Heart right ventricle (tissue), 16 donors: ENCODE measurements around the gene ZBTB25. TPM values are rescaled to one million over a fixed set of nuclear protein-coding genes. Genes with fewer than 3 reads are reported as not detected.

Experiments used
- ATAC-seq, 8 donors: fragments of 200-7000 bp; cut with Tn5 transposase; one replicate each; pipeline ENCODE4 v1.9.1; 2020; ENCODE audit warnings: mild to moderate bottlenecking in 8 of 8, moderate library complexity in 8 of 8, moderate number of reproducible peaks in 1 of 8
- DNase-seq, 2 donors: peaks; one replicate each; pipeline ENCODE4 v3.0.0-alpha.2; 2020
- H3K27ac ChIP-seq, 10 donors: fragments of 200-600 bp; sonication (generic) in 2 of 10; one replicate each; pipeline versions ENCODE4 v1.5.0 to v1.8.0; 2020 to 2022; ENCODE audit warnings: mild to moderate bottlenecking in 3 of 10
- H3K27me3 ChIP-seq, 7 donors: fragments of 200-600 bp; one replicate each; pipeline ENCODE4 v1.8.0; 2021 to 2022; ENCODE audit warnings: mild to moderate bottlenecking in 2 of 7
- H3K36me3 ChIP-seq, 9 donors: fragments of 200-600 bp; sonication (generic) in 1 of 9; one replicate each; pipeline versions ENCODE4 v1.5.0 to v1.8.0; 2020 to 2022; ENCODE audit warnings: mild to moderate bottlenecking in 2 of 9
- H3K4me1 ChIP-seq, 9 donors: fragments of 200-600 bp; sonication (generic) in 1 of 9; one replicate each; pipeline versions ENCODE4 v1.5.0 to v1.8.0; 2020 to 2022; ENCODE audit warnings: mild to moderate bottlenecking in 4 of 9
- H3K4me3 ChIP-seq, 10 donors: fragments of 200-600 bp; sonication (generic) in 2 of 10; one replicate each; pipeline versions ENCODE4 v1.5.0 to v1.8.0; 2020 to 2022; ENCODE audit warnings: mild to moderate bottlenecking in 7 of 10, moderate library complexity in 2 of 10
- H3K9me3 ChIP-seq, 11 donors: fragments of 200-600 bp in 10 of 11; sonication (generic) in 2 of 11; one replicate each; pipeline versions ENCODE4 v1.5.0 to v1.8.0; 2013 to 2022; ENCODE audit warnings: mild to moderate bottlenecking in 2 of 11, control low read depth in 1 of 11, moderate library complexity in 1 of 11
- WGBS, 2 donors: extraction: QIAGEN DNeasy Blood & Tissue Kit; methylation state at CpG; one replicate each; pipeline ENCODE4 v1.1.7; 2013; ENCODE audit warnings: inconsistent platforms in 1 of 2; 5-methylcytosine and 5-hydroxymethylcytosine counted together
- intact Hi-C, 10 donors: fragments of 100-400 bp; cut with DNase I; formaldehyde crosslinking; loops; one replicate each; pipeline versions ENCODE4 v1.11.1 to v1.14.2; 2022
- polyA plus RNA-seq, 2 donors: library from polyadenylated mRNA; stranded (reverse); fragments of 200-250 nt; gene quantifications; one replicate each; pipeline ENCODE4 v1.2.3, GENCODE V29; 2013
- total RNA-seq, 10 donors: library from RNA; stranded (reverse); fragmentation: NEBNext Ultra II Directional in 3 of 10; extraction: Animal tissue kit (Norgen Biotek cat#: 25700) in 3 of 10; gene quantifications; one replicate each; pipeline versions ENCODE4 v1.2.1 to v1.2.4, GENCODE V29; 2021 to 2023
- TF ChIP-seq, protein P1 (sequence below), 9 donors: fragments of 200-600 bp; sonication (generic) in 2 of 9; IDR thresholded peaks; one replicate each; pipeline versions ENCODE4 v1.5.0 to v1.8.0; 2021 to 2022; ENCODE audit warnings: antibody characterized with exemption in 9 of 9, mild to moderate bottlenecking in 5 of 9, moderate library complexity in 1 of 9
- donor health status: Arrhythmogenic right ventricular cardiomyopathy.
- donor health status: ischemic (EF 13 %, LVEDD 7.1; RV severe dilation, severe dysfunction).
- donor health status: healthy with polysubstance abuse.
- donor health status: DM: no; HTN: yes; CAD: no.
- donor health status: DM: no; HTN: no; CAD: no.
- donor health status: ischemic (EF 25% LVEDD 6.9; RV normal size, moderate dysfunction).
- donor health status: ischemic (EF 25% LVEDD 5.7; RV mildly dilated, moderate dysfunction).
- donor health status: healthy.
- donor health status: DM: yes; HTN: yes; CAD: no.
- donor health status: Ischemic cardiomyopathy.
- donor health status: ischemic (EF 35%, LVEDD 5.7; RV mildly dilated, moderate dysfunction).
- donor health status: nonischemic (EF 11% LVEDD 7.7; RV severe dilation, severe dysfunction).
- donor health status: DM: yes; HTN: yes; CAD: no.
- donor health status: PGD.
- donor health status: ischemic (EF 29% LVEDD 5.4; RV normal size, mild dysfunction).
- donor health status: nonischemic (EF 23%, LVEDD 6.1; RV moderate dilation, normal function).

Gene ZBTB25
- total and polyA plus RNA-seq, 12 donors: 3.0 to 24.7 (median 20.3) TPM

DNA sequence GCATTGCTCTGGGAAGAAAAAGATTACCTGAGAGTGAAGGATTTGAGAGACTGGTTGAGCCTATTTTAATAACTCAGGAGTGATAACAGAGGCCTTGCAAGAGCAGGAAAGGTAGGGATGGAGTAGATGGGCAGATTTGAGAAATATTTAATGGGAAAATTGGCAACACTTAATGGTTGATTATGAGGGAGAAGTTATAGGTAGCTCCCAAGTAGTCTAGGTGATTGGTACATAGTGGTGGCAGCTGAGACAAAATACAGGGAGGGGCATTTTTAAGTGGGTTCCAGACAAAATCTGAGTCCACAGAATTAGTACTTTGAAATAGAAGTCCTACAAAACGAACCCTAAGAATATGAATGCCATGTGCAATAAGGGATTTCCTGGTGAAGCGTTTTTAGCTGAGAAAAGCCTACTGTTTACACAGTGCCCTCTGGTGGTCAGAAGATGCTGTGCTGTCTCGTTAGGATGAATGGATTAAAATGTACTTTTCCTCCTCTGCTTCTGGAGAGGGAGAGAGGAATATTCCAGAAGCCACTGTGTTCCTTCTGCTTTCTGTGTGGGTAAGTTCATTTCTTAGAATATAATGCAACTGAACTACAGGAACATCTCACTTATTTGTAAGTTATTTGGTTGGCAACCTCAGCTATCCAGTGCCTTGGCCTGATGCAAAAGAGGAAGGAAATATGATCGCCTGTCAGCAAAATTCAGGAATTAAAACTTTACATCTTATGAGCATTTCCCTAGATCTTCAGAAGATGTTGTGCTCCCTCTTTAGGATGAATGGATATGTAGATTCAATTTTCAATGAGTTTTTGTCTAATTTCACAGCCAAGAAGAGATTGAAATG is 7.4 kb upstream of the ZBTB25 start:
- Histone ChIP-seq H3K9me3 (no peaks in the 10 kb centered on the region), H3K36me3 (no peaks in the 10 kb centered on the region), H3K27ac (peak overlapping the region in 6 of 10 donors; percentile 1 to 57 (median 18)), H3K4me1 (peaks cover 9 to 93% (median 77%) of the 10 kb centered on the region in 9 donors), H3K27me3 (no peaks in the 10 kb centered on the region), H3K4me3 (no peak overlapping the region)
- intact Hi-C loops: loop anchor here in 4 of 10 donors (5.0 to 10.0 kb wide), 3 partner anchors 79 to 169 kb away; no protein-coding TSS in a partner anchor
- WGBS, 2 donors: 16 to 20% methylated on average over 4 of the region's 4 CpGs
- TF ChIP-seq, protein P1, sequence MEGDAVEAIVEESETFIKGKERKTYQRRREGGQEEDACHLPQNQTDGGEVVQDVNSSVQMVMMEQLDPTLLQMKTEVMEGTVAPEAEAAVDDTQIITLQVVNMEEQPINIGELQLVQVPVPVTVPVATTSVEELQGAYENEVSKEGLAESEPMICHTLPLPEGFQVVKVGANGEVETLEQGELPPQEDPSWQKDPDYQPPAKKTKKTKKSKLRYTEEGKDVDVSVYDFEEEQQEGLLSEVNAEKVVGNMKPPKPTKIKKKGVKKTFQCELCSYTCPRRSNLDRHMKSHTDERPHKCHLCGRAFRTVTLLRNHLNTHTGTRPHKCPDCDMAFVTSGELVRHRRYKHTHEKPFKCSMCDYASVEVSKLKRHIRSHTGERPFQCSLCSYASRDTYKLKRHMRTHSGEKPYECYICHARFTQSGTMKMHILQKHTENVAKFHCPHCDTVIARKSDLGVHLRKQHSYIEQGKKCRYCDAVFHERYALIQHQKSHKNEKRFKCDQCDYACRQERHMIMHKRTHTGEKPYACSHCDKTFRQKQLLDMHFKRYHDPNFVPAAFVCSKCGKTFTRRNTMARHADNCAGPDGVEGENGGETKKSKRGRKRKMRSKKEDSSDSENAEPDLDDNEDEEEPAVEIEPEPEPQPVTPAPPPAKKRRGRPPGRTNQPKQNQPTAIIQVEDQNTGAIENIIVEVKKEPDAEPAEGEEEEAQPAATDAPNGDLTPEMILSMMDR (IDR thresholded peaks at IDR 0.05): peak; percentile 73 to 92 (median 90)
- peak in 7 of 8 donors; percentile 36 to 80 (median 71) for ATAC-seq
- DNase-seq: peak in 1 of 2 donors; percentile 69

DNA sequence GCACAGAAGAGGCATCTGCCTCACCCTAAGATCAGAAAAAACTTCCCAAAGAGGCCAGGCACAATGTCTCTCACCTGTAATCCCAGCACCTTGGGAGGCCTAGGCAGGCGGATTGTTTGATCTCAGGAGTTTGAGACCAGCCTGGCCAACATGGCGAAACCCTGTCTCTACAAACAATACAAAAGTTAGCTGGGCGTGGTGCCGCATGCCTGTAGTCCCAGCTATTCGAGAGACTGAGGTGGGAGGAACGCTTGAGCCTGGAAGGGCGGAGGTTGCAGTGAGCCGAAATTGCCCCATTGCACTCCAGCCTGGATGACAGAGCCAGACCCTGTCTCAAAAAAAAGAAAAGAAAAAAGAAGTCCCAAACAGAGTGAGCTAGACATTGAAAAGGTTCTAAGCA is 5.4 kb upstream of the ZBTB25 start:
- TF ChIP-seq, protein P1 (IDR thresholded peaks at IDR 0.05): no peak
- intact Hi-C loops: loop anchor here in 1 of 10 donors (10.0 kb wide), 1 partner anchor 164 kb away; no protein-coding TSS in a partner anchor
- no peak for ATAC-seq
- Histone ChIP-seq H3K9me3 (no peaks in the 10 kb centered on the region), H3K4me1 (peaks cover 9 to 81% (median 75%) of the 10 kb centered on the region in 9 donors), H3K27ac (no peak overlapping the region), H3K27me3 (no peaks in the 10 kb centered on the region), H3K36me3 (no peaks in the 10 kb centered on the region), H3K4me3 (no peak overlapping the region)
- 86 to 88% methylated on average over 8 of the region's 8 CpGs for WGBS, 2 donors
- DNase-seq: no peak

DNA sequence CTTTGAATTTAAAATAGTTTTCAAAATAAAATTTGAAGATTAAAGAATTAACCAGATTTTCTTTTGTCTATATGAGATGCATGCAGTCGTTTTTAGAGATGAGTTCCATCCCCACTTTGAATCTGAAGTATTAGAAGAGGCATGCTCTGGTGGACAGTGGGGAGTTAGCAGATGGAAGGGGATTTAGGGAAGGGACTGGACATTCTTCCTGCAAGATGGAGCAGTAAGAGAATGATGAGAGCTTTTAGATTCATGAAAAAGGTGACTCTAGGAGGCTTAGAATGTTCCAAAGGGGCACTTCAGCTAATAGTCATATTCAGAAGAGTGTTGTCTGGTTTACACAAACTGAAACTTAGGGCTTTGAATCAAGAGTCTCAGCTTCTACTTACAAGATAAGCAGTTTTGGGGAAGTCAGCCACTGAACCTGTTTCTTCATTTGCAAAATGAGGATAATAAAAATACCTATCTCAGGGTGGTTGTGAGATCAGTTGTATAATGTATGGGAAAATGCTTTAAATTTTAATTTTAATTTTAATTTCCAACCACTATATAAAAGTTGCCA is 4.7 kb upstream of the ZBTB25 start:
- Histone ChIP-seq H3K9me3 (no peaks in the 10 kb centered on the region), H3K4me1 (peaks cover 9 to 77% (median 73%) of the 10 kb centered on the region in 9 donors), H3K27me3 (no peaks in the 10 kb centered on the region), H3K4me3 (no peak overlapping the region), H3K36me3 (no peaks in the 10 kb centered on the region), H3K27ac (peak overlapping the region in 1 of 10 donors; percentile 100)
- ATAC-seq (no peak), DNase-seq (no peak)
- intact Hi-C loops: loop anchor here in 1 of 10 donors (10.0 kb wide), 1 partner anchor 163 kb away; no protein-coding TSS in a partner anchor
- 23 to 27% methylated on average over 1 of the region's 1 CpG for WGBS, 2 donors
- TF ChIP-seq, protein P1 (IDR thresholded peaks at IDR 0.05): no peak

DNA sequence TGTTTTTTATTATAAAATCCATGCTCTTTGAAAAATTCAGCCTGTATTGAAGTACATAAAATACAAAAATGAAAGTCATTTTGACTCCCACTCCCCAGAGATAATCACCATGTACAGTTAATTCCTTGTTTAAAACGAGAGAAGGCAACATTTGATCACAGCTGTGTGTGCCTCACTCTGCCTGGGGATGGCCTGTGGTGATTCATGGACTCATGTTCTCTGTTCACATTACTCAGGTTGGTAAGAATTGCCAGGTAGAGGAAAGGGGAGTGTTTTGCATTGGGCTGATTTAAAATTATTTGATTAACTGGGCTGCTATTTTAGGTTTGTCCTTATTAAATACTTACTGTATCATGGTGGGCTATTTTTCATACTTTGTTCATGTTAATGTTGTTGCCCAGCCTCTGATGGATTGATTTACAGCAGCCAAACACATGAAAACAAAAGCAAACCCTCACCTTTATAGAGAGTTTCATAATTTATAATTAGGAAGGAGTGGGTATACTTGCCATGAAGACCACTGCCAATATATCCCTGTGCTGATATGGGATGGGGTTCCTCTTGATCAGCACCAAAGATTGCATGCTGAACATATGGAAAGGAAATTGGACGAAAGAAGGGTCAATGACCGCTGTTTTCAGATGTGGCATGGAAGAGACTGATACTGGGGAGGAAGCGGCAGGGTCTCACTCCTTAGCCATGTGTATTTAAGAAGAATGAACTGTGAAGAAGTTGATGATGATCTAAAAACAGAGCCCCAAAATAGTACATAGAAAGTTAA is 3.9 kb upstream of the ZBTB25 start:
- Histone ChIP-seq H3K4me3 (peak overlapping the region in 2 of 10 donors; percentile 67 to 80), H3K4me1 (peaks cover 9 to 72% (median 69%) of the 10 kb centered on the region in 9 donors), H3K27ac (peak overlapping the region in 6 of 10 donors; percentile 2 to 100 (median 98)), H3K36me3 (no peaks in the 10 kb centered on the region), H3K9me3 (no peaks in the 10 kb centered on the region), H3K27me3 (no peaks in the 10 kb centered on the region)
- intact Hi-C loops: loop anchor here in 1 of 10 donors (10.0 kb wide), 1 partner anchor 163 kb away; no protein-coding TSS in a partner anchor
- DNase-seq (no peak), ATAC-seq (no peak)
- 67 to 71% methylated on average over 4 of the region's 4 CpGs for WGBS, 2 donors
- TF ChIP-seq, protein P1 (IDR thresholded peaks at IDR 0.05): no peak
